H4 (cell line): ENCODE data around the gene ZFPM1. TPM values are rescaled to one million over a fixed set of nuclear protein-coding genes. Genes with fewer than 3 reads are reported as not detected.

Source experiments
- DNase-seq: peaks from one replicate; pipeline ENCODE4 v3.0.0-alpha.2; 2015; ENCODE audit warnings: low spot score
- total RNA-seq: library from RNA; depleted of rRNA; stranded (reverse); fragments of >200 nt; shearing (Covaris generic); gene quantifications from 2 replicates; pipeline ENCODE4 v1.2.3, GENCODE V29; 2014

The ZFPM1 gene
- total RNA-seq, 1 experiment from 2014 or later = 0.29 TPM

DNA sequence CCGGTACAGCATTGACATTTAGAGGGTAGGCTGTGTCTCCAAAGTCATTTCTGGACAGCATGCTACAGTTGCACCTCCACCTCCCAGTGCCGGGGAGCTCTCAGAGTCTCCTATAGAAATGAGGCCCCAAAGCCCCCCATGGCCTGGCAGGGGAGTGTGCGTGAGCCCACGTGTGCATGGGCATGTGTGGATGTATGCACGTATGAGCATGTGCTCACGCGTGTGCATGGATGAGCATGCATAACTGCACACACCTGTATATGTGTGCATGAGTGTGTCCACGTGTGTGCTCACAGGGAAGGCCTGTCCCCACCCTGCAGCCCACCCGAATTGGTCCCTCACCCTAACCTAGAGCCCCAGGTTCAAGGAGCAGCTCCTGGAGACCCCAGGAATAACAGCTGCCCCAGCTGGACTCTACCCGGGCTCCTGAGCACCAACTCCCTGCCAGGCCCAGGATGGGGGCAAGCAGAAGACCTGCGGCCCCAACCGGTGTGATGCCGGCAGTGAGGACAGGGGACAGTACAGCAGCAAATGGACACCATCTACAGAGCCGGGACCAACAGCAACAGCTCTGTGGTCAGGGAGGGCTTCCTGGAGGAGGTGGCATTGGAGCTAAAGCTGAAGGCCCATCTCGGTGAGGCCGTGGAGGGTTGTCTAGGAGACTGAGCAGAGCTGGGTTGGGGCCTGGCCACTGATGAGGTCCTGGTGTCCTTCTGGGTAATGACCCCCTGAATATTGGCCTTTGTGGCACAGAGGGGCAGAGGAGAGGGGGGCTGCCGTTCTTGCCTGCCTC, 35.2 kb upstream of the ZFPM1 start:
- DNase-seq = no peak

DNA sequence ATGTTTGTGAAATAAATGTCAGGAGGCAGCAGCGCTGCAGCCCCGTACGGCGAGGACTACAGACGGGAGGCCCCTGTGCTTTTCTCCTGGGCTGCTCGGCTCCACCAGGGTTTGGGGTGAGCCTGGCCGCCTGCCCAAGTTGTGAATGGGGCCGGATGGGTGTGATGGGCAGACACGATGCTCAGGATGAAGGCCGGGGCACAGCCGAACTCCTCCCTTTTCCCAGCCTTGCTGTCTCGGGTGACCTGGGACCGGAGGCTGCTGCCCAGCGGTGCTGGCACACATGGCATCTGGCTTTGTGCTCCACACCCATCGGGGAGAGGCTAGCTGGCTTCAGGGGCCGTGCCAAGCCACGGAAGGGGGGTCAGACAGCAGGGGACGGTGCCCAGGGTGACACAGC, 34.2 kb upstream of the ZFPM1 start:
- no peak for DNase-seq

GRCh38 chr16:88419790-88420189, 33.3 kb upstream of the ZFPM1 start:
- DNase-seq = no peak

GRCh38 chr16:88420496-88420895, 32.6 kb upstream of the ZFPM1 start:
- no peak for DNase-seq

- no peak for DNase-seq
These were observed 31.8 kb upstream of the ZFPM1 start for GRCh38 chr16:88421301-88421700.

- no peak for DNase-seq
These were observed 31.1 kb upstream of the ZFPM1 start for GRCh38 chr16:88421871-88422433.

- no peak for DNase-seq
These were observed 30.2 kb upstream of the ZFPM1 start for GRCh38 chr16:88422733-88423447.

GRCh38 chr16:88423448-88423850, 29.6 kb upstream of the ZFPM1 start:
- no peak for DNase-seq

- no peak for DNase-seq
These were observed 28.4 kb upstream of the ZFPM1 start for GRCh38 chr16:88424587-88425235.

DNA sequence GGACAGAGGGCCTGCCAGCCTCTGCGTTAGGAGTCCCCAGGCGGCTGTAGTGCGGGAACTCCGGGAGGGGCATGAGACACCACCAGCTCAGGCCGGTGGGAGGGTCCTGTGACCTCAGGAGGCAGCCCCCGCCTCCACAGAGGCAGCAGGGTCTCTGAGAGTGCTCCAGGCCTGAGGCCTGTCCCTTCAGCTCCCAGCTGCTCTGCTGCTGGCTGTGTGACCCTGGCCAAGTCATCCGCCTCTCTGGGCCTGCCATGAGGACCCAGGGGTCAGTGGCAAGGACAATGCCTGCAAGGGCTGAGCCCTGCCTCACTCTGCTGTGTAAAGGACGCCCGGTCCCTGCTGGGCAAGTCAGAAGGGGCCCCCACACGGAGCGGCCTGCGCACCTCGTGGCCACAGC, 27.1 kb upstream of the ZFPM1 start:
- no peak for DNase-seq

GRCh38 chr16:88427376-88427775, 25.7 kb upstream of the ZFPM1 start:
- no peak for DNase-seq

- no peak for DNase-seq
These were observed 24.9 kb upstream of the ZFPM1 start for GRCh38 chr16:88428156-88428555.

DNA sequence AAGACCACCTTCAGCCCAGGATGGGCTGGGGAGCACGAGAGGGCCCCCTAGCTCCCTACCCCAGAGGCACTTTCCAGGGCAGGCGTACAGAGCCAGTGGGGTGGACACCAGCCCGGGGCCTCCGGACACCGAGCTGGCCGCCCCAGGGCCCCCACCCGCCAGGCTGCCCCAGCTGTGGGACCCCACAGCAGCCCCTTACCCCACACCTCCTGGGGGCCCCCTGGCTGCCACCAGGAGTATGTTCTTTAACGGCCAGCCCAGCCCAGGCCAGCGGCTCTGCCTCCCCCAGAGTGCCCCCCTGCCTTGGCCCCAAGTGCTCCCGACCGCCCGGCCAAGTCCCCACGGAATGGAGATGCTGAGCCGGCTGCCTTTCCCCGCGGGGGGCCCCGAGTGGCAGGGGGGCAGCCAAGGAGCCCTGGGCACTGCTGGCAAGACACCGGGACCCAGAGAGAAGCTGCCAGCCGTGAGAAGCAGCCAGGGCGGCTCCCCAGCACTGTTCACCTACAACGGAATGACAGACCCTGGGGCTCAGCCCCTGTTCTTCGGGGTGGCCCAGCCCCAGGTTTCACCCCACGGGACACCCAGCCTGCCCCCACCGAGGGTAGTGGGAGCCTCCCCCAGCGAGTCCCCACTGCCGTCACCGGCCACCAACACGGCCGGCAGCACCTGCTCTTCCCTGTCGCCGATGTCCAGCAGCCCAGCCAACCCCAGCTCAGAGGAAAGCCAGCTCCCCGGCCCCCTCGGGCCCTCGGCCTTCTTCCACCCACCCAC, 24.3 kb upstream of the ZFPM1 start:
- no peak for DNase-seq

DNA sequence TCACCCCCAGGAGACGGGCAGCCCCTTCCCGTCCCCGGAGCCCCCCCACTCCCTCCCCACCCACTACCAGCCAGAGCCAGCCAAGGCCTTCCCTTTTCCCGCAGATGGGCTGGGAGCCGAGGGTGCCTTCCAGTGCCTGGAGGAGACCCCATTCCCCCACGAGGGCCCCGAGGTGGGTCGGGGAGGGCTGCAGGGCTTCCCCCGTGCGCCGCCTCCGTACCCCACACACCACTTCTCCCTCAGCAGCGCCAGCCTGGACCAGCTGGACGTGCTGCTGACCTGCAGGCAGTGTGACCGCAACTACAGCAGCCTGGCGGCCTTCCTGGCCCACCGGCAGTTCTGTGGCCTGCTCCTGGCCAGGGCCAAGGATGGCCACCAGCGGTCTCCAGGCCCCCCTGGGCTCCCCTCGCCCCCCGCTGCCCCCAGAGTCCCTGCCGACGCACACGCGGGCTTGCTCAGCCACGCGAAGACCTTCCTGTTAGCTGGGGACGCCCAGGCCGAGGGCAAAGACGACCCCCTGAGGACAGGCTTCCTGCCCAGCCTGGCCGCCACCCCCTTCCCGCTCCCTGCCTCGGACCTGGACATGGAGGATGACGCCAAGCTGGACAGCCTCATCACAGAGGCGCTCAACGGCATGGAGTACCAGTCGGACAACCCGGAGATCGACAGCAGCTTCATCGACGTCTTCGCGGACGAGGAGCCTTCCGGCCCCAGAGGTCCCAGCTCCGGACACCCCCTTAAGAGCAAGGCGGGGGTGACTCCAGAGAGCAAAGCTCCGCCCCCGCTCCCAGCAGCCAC, 23.5 kb upstream of the ZFPM1 start:
- DNase-seq = no peak

DNA sequence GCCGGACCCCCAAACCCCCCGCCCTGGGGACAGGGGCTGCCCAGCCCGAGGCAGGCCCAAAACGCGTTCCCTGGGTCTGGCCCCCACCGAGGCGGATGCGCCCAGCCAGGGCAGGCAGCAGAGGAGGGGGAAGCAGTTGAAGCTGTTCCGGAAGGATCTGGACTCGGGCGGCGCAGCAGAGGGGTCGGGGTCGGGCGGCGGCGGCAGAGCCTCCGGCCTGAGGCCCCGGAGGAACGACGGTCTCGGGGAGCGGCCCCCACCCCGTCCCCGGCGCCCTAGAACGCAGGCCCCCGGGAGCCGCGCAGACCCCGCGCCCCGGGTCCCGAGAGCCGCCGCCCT, 22.9 kb upstream of the ZFPM1 start:
- no peak for DNase-seq

GRCh38 chr16:88430524-88431446, 22.3 kb upstream of the ZFPM1 start:
- DNase-seq = no peak

- DNase-seq = no peak
These were observed 21.4 kb upstream of the ZFPM1 start for GRCh38 chr16:88431651-88432050.

- DNase-seq = no peak
These were observed 20.9 kb upstream of the ZFPM1 start for GRCh38 chr16:88432174-88432573.

DNA sequence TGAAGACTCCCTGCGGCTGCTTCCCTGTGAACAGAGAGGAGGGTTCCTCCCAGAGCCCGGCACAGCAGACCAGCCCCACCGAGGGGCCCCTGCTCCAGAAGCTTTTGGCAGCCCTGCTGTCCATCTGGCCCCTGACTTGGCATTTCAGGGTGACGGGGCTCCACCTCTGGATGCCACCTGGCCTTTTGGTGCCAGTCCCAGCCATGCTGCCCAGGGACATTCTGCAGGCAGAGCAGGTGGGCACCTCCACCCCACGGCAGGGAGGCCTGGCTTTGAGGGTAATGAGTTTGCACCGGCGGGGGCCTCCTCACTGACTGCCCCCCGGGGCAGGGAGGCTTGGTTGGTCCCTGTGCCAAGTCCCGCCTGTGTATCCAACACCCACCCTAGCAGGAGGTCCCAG, 20.3 kb upstream of the ZFPM1 start:
- DNase-seq = no peak
